Stimulated activated CD8-positive, alpha-beta memory T cell treated with anti-CD3 and anti-CD28 coated beads, Interleukin-4, amount 100 ng/mL, for 48 hours (primary cell): ENCODE data around the gene RABAC1.

Experiments
- DNase-seq: peaks from one replicate; pipeline ENCODE4 v3.0.0-alpha.2; 2020

The RABAC1 gene

DNA sequence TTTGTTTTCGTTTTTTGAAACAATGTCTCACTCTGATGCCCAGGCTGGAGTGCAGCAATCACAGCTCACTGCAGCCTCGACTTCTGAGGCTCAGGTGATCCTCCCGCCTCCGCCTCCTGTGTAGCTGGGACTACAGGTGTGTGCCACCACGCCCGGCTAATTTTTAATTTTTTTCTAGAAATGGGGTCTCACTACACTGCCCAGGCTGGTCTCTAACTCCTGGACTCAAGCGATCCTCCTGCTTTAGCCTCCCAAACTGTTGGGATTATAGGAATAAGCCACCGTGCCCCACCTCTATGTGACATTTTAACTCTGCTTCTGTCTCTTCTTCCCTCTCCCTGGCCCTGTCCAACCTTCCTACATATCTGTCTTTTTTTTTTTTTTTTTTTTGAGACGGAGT, 29.8 kb upstream of the RABAC1 start:
- DNase-seq: no peak

DNA sequence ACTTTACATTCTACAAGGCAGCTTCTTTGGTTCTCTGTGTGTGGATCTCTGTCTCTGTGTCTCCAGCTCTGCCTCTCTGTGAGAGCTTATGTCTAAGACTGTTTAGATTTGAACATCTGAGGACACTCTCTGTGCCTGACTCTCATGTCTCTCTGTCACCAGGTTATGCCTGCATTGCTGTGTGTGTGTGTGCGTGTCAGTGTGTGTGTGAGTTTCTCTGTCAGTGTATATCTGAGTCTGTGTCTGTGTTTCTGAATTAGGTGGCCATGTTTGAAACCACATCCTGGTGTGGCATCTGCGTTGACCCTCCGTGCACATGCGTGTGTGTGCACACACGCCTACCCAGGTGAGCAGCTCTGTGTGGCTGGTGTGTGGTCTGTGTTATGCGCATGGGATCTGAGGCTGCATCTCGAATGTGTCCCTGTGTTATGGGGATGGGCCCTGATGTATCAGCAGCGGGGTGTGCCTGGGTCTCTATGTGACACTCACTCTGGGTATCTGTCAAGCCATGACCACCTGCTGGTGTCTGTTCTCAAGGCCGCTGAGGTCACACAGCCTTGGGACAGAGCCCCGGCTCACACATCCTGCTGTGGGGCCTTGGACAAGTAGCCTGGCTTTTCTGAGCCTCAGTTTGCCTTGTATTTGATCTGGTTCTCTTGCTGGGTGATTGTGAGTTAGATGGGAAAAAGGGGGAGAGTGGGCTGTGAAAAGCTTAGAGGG, 28.2 kb upstream of the RABAC1 start:
- no peak for DNase-seq

DNA sequence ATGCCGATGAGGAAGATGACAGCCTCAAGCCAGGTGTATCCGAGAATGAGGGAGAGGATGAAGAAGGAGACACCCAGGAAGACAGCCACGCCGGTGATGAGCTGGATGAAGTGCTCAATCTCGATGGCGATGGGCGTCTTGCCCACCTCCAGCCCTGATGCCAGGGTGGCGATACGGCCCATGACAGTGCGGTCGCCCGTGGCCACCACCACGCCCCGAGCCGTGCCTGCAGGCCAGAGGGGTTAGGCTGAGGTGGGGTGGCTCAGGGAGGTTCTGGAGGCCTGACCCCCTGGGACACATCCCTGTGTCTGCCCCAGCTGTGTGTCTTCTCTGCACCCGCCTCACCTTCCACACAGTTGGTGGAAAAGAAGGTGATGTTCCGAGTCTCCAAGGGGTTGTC, 25.8 kb upstream of the RABAC1 start:
- no peak for DNase-seq

DNA sequence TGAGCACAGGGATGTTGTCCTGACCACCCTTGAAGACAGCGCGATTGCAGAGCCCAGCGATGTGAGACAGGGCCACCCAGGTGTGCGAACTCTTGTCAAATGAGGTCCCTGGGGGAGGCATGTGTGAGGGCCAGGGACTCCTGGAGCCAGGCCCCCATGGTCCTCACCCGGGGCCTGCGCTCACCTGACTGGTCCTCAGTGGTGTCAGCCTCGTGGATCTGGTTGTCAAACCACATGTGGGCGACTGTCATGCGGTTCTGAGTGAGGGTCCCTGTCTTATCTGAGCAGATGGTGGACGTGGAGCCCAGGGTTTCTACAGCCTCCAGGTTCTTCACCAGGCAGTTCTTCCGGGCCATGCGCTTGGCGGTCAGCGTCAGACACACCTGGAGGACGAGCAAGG, 22.6 kb upstream of the RABAC1 start:
- DNase-seq: no peak

DNA sequence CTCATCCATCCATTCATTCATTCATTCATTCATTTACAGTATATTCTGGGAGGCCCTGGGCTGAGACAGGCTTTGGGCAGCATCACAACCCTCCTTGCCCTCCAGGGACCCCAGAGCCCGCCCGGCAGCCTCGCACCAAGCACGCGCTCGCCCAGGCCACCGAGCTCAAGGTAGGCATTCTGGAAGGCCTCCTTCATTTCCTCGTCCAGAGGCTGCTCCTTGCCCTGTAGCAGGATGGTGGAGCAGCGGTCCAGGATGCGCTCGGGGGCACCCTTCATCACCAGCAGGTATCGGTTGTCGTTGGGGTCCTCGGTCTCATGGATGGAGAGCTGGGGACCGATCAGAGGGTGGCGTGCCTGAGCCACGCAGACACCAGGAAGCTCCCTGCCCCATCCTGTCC, 19.3 kb upstream of the RABAC1 start:
- no peak for DNase-seq

DNA sequence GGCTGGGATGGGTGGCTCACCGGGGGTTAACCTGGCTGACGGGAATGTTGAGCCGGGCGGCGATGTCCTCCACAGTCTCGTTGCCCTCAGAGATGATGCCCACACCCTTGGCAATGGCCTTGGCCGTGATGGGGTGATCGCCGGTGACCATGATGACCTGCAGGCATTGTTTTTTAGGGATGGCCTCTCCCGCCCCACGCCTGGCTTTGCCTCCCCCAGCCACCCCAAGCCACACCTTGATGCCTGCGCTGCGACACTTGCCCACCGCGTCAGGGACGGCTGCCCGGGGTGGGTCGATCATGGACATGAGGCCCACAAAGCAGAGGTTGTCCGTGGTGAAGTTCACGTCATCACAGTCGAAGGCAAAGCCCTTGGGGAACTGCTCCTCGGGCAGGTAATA, 18.8 kb upstream of the RABAC1 start:
- no peak for DNase-seq

DNA sequence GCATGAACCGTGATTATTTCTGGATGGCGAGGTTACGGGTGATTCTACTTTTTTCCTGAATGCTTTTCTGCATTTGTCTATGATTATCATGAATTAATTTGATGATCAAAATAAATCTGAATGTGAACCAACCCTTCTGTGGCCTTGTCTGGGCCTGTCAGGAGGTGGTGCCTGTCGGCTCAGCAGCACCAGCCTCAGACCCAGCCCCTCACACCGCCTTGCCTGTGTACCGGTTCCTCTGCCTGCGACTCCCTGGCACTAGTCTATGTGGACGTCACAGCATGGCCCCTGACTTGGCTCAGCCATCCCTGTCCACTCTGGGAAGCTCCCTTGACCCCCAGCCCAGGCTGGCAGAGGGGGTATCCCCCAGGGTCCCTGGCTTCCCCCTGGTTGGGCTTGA, 15.5 kb upstream of the RABAC1 start:
- DNase-seq: no peak

DNA sequence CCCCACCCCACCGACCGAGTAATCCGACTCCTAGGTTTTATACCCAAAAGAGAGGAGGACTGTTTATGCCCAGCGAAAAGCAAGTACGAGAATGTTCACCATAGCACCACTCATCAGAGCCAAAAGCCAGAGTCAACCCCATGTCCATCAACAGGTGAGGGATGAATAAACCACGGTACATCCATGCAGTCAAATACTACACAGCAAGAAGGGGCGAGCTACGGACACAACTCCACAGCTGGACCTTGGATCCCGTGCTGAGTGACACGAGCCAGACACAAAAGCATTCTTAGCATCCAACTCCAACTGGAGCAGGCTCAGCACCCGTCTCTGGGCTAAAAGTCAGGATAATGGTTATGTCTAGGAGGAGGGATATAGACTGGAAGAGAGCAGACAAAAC, 12.2 kb upstream of the RABAC1 start:
- DNase-seq: no peak

DNA sequence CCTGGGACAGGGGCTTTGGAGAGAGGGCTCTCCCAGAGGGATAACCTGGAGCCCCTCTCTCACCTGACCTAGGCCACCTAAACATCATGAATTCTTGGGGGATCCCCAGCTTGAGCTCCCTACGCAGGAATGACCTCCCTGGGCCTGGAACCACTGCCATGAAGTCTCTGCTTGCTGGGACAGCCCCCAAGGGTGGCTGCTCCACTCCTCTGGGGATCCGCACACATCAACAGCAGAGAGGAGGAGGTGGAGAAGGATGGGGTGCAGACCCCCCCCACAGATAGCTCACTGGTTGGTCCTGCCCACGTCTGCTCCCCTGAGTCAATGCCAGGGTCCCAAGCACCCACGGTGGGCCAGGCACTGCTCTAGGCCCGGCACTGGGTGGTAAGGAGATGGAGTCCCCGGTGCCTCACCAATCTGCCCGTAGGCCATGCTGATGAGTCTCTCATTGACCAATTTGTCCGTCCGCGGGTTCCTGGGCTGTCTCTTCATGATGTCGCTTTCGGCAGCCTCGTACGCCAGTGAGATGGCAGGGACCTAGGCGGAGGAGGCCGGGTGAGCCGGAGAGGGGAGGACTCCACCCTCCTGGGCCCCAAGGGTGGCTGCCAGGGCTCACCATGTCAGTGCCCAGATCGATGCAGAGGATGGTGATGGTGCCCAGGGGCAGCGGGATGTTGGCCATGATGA, 10.8 kb upstream of the RABAC1 start:
- DNase-seq: no peak

DNA sequence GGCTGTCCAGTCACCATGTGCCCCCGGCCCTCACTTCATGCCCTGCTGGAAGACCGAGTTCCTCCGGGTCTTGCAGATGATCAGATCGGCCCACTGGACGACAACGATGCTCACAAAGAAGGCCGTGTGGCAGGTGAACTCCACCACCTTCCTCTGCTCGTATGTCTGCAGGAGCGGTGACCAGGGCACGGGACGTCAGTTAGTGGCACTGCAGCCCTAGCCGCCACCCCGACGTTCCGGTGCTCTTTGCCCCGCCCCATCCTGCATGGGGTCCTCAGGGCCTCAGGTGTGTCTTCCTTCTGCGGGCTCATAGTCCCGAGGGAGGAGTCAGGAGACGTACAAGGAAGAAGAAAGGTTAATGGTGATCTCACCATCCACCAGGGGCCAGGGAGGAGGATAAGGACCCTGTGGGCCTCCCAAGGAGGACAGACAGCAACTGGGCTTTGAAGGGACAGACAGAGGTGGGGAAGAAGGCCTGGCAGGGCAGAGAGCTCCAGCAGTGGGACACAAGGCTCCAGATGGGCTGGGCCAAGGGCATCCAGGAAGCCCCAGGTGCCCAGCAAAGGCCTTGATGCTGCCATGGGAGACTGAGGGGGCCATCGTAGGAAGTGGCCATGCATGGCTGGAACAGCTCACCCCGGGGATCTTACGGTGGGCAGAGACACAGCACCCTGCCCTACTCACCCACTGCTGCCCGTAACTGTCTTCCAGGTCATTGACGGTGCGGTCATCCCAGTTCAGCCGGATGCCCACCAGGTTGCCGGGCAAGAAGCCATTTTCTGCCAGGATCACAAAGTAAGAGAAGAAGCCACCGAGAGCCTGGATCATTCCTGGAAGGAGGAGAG, 9.9 kb upstream of the RABAC1 start:
- no peak for DNase-seq

DNA sequence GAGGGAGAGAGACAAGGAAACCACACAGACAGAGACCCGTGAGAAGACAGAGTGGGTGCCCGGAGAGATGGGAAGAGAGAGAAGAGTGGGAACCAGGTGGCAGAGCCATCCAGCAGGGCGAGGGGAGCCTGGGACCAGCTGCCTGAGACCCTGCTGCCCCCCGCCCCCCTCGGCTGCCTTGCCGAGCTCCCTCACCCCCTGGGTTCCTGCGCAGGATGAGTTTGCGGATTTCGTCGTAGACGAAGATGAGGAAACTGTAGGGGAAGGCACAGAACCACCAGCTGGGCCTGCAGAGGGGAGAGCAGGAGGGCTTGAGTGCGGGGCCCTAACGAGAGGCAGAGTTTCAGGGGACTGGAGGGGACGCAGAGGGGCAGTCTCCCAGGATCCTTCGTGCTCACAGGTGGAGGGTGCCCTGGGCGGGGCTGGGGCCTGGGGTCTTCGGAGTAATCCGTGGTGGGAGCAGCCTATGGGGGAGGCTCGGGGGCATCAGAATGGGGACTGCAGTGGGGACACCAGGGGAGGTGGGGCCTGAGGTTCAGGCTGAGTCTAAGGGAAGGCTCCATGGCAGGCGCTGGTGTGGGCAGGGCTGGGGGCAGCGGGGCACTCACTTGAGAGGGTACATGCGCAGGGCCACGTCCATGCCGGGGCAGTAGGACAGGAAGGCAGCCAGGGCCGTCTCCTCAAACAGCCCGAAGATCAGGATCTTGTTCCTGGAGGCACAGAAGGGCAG, 8.1 kb upstream of the RABAC1 start:
- DNase-seq: no peak

DNA sequence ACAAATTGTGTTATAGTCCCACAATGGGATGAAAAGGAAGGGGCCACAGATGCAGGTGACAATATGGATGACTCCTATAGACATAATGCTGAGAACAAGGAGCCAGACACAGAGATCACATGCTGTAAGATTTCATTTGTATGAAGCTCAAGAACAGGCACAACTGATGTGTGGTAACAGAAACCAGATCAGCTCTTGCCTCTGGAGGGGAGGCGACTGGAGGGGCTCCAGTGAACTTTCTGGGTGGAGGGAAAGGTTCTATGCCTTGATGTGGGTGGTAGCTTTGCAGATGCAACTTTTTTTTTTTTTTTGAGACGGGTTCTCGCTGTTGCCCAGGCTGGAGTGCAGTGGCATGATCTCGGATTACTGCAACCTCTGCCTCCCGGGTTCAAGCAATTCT, 6.0 kb upstream of the RABAC1 start:
- no peak for DNase-seq

DNA sequence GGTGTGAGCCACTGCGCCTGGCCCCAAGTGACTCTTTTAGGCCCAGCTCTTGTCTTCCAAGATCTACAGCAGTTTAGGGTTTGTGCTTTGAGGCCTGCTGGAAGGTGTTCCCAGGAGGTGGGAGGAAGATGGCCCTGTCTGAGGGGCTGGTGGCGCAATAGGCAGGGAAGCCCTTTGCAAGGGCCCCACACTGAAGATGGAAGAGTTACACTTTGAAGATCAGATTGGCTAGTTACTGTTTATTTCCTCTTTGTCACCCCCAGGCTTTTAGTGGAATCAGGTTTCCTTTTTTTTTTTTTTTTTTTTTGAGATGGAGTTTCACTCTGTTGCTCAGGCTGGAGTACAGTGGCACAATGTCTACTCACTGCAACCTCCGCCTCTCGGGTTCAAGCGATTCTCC, 1.9 kb upstream of the RABAC1 start:
- DNase-seq: no peak

DNA sequence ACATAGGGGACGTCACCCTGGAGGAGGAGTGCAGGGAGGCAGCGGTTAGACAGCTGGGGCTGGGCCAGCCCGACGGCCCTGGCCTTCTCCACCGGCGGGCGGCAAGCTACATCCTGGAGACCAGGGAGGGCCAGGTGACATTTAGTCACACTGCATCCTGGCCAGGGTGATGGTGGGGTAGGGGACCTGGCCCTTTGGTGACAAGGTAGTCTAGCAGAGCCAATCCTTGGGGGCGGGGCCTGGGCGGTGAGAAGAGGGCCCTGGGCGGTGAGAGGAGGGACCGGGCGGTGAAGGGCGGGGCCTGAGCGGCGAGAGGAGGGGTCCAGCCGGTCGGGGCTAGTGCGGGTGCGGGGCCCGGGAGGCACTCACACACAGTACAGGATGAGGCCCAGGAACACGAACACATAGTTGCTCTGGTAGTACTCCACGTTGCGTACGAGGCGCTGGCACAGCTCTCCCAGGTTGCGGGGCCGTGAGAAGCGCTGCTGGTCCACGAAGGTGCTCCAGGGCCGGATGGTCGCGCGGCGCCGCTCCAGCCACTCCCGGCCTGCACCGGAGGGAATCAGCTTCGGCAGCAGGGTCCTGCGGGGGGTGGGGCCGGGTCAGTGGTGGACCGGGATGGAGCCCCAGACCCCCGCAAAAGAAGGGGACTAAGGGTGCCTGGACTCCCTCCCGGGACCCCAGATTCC, 610 bp downstream of the RABAC1 start:
- DNase-seq: peak; percentile 94

DNA sequence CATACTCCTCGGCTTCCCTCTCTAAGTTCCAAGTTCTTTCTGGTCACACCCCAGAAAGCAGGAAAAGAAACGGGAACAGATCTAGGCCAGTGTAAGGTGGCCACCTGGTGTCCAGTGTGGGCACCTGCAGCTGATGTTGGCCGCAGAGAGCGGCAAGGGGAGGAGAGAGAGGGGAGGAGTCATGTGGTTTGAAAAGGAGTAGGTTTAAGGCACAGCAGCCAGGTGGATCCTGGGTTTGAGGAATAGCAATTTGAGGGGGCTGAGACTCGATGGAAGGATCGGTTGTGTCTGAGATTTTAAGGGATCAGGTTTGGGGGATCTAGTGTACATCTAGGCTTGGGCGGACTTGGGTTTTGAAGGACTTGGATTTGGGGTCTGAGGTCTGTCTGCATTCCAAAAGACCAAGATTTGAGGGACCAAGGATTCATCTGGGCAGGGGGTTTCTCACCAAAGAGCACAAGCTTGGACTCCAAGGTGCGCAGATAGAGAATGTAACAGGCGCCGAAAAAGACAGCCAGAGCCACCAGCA, 1.2 kb downstream of the RABAC1 start:
- peak; percentile 58 for DNase-seq

DNA sequence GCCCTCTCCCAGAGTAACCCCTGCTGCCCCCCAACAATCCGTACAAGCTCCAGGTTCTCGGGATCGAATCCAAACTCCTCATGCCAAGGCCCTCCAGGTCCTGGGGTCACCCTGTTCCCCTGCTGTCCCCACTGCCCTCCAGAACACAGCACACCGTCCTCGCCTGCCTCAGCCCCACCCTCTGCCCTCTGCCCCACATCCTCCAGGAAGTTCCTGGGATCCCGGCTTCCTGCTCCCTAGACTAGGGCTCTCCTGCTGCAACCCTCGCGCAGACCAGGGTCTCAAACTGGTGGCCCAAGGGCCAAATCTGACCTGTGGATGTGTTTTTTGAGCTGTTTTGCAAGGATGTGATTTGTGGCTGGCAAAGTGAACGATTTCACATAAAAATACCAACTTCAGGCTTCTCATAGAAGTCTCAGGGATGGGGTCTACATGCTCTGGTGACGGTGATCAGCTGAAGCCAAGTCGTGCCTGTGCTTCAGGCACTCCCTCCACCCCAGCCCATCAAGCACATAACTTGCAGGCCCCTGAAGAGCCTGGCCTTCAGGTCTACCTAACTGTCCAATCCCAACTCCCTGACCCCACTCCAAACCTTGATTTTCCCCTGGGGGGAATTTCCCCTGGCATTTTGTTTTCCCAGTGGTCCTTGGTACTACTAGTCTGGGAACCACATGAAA, 1.8 kb downstream of the RABAC1 start:
- no peak for DNase-seq

DNA sequence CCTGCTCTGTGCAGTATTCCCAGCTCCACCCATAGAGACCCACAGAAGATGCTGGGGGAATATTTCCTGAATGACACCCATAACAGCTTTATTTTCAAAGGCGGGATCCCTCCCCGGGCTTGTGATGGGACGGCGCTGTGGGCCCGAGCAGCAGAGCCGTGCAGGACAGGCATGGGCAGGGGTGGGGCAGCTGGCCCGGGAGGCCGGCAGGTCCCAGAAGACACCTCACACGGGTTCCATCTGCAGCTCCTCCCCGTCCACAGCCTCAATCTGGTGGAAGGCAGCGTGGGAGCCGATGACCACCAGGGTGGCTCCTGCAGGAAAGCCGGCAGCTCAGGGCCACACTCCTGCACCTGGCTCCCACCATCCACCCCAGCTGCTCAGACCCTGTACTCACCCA, 2.5 kb downstream of the RABAC1 start:
- no peak for DNase-seq

DNA sequence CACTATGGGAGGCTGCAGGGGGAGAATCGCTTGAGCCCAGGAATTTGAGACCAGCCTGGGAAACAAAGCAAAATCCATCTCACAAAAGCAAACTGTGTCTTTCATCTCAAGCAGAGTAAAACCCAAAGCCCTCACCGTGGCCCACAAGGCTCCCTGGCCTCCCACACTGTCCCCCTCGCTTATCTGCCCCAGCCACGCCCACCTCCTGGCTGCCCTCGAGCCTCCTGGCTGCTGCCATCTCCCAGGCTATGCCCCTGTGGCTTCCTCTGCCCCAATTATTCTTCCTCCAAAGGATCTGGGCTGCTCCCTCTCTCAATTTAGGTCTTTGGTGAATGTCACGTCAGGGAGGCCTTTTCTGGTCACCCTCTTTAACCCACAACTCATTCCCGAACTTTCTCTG, 3.6 kb downstream of the RABAC1 start:
- DNase-seq: no peak

DNA sequence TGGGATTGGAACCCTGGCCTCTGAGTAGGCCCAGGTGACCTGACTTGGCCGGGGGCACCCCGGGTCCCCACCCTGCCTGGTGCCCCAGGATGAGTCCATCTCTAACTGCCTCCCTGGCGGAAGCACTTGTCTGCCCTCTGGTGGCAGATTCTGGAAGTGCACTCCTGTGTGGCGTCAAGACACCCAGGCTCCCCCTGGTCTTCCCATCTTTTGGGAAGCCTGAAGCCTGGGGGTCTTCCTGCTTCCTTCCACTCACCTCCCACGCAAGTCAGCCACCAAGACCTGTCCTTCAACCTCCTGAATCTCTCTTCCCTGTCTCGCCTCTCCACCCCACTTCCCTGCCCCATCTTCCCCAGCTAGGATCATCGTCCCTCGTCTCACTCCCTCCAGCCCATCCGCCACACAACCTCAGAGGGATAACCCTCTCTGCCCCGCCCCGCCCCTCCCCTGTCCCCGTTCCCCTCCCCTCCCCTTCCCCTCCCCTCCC, 7.4 kb downstream of the RABAC1 start:
- peak; percentile 99 for DNase-seq

DNA sequence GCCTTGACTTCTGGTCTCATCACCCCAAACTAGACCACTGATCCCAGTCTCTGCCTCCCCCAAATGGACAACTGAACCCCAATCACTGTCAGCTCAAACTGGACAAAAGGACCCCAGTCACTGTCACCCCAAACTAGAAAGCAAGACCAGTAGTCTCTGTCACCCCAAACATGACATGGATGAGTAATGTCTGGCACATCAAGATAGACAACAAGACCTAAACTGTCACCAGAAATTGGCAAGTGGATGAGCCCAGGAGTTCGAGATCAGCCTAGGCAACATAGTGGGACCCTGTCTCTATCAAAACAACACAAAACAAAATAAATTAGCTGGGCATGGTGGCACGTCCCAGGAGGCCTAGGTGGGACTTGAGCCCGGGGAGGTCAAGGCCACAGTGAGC, 12.0 kb downstream of the RABAC1 start:
- no peak for DNase-seq

DNA sequence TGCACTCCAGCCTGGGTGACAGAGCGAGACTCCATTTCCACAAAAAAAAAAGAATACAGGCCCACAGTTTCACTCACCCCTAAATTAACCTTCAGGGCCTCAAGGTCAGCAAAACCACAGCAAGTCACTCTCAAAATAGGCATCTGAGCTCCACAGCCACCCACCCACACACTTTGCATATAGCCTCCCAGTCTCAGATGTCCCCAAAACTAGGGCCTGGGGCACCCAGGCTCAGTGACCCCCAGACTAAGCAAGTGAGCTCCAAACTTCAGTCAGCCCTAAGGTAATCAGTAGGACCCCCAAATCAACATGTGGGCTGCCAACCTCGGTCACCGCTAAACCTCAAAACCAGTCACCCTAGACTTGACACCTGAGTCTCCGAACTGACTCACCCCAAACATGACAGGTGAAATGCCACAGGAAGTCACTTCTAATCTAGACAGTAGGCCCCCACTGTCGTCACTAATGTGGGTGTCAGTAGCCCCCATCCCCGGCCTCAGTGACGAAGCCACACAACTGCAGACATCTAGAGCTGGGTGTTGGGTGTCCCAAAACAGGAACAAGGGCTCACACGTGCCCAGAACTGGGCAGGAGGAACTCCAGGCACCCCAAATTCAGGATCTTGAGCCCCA, 13.9 kb downstream of the RABAC1 start:
- peak; percentile 92 for DNase-seq
